ENCODE measurements around the gene NCOA6. TPM values are rescaled to one million over a fixed set of nuclear protein-coding genes. Genes with fewer than 3 reads are reported as not detected.
"Not testable (repeated sequence)": the region's sequence is repeated elsewhere in the genome, so short reads cannot be mapped to it uniquely, and the experiment has no call there.

The NCOA6 gene
- total RNA-seq, 1 experiment from 2014 or later, result 9.8 TPM

- intact Hi-C loops (cut with micrococcal nuclease), result no loop called here
- Histone ChIP-seq H3K4me2 (ENCODE audit: low read length) (no peak overlapping the region), H3K79me2 (ENCODE audit: low read length) (no peaks in the 10 kb centered on the region), H3K9me2 (replicated peaks; ENCODE audit: low read length) (no peaks in the 10 kb centered on the region), H3K27me3 (ENCODE audit: low read length) (no peaks in the 10 kb centered on the region), H3K36me3 (ENCODE audit: low read depth, low read length) (peaks cover 18% of the 10 kb centered on the region), H3F3A (ENCODE audit: low read length, unreplicated experiment) (no peaks in the 10 kb centered on the region), H3K9me3 (ENCODE audit: low read length) (no peaks in the 10 kb centered on the region), H3K27ac (ENCODE audit: low read length) (no peak overlapping the region), H4K20me1 (ENCODE audit: low read length) (no peaks in the 10 kb centered on the region), H3K4me1 (ENCODE audit: insufficient read depth, low read length) (0 out of 2 replicates have a peak, but pooled peaks cover 2% of the 10 kb centered on the region), H2AFZ (ENCODE audit: low read length) (no peak overlapping the region), H3K9ac (ENCODE audit: low read length) (no peak overlapping the region), H3K4me3 (ENCODE audit: low read length) (no peak overlapping the region)
- no peak for DNase-seq
- CTCF ChIA-PET, result no interaction called here
- no peak for ATAC-seq
- no TSS peak for BruUV-seq (replicated peaks)
- TF ChIP-seq EZH2 (IDR thresholded peaks at IDR 0.05; ENCODE audit: low read length, unreplicated experiment), result no peak
- TF ChIP-seq EZH2phosphoT487 (IDR thresholded peaks at IDR 0.05; ENCODE audit: borderline replicate concordance, low read length), result no peak
- no peak for TF ChIP-seq CTCF (conservative IDR thresholded peaks at IDR 0.05; ENCODE audit: low read depth, low read length)
- POLR2A ChIA-PET (ENCODE audit: unreplicated experiment), result no interaction called here
Measured at GRCh38 chr20:34720266-34720665, 105.2 kb downstream of the NCOA6 start.

- intact Hi-C loops (cut with micrococcal nuclease); H3K9me3 ChIP-seq (ENCODE audit: low read length); BruUV-seq (replicated peaks); ATAC-seq; H3F3A ChIP-seq (ENCODE audit: low read length, unreplicated experiment); DNase-seq; H2AFZ ChIP-seq (ENCODE audit: low read length); CTCF ChIA-PET; H3K27me3 ChIP-seq (ENCODE audit: low read length); POLR2A ChIA-PET (ENCODE audit: unreplicated experiment); H3K79me2 ChIP-seq (ENCODE audit: low read length); H3K27ac ChIP-seq (ENCODE audit: low read length); H4K20me1 ChIP-seq (ENCODE audit: low read length); H3K9ac ChIP-seq (ENCODE audit: low read length); H3K4me3 ChIP-seq (ENCODE audit: low read length); H3K9me2 ChIP-seq (replicated peaks; ENCODE audit: low read length); H3K4me2 ChIP-seq (ENCODE audit: low read length): not testable (repeated sequence)
- Histone ChIP-seq H3K36me3 (ENCODE audit: low read depth, low read length) (peaks cover 20% of the 10 kb centered on the region), H3K4me1 (ENCODE audit: insufficient read depth, low read length) (peaks cover 10% of the 10 kb centered on the region)
Measured at GRCh38 chr20:34719242-34720017, 106.0 kb downstream of the NCOA6 start.

- no peaks in the 10 kb centered on the region; the same call in 1 of the 2 replicates for H4K20me1 ChIP-seq (ENCODE audit: low read length)
- DNase-seq, result no peak
- no peak overlapping the region for H3K9ac ChIP-seq (ENCODE audit: low read length)
- H3K27ac ChIP-seq (ENCODE audit: low read length), result no peak overlapping the region
- no peak overlapping the region for H3K4me3 ChIP-seq (ENCODE audit: low read length)
- intact Hi-C loops (cut with micrococcal nuclease), result no loop called here
- no peak overlapping the region for H3K4me2 ChIP-seq (ENCODE audit: low read length)
- H3F3A ChIP-seq (ENCODE audit: low read length, unreplicated experiment), result no peaks in the 10 kb centered on the region
- TF ChIP-seq CTCF (conservative IDR thresholded peaks at IDR 0.05; ENCODE audit: low read depth, low read length), result no peak
- no peak for TF ChIP-seq EZH2phosphoT487 (IDR thresholded peaks at IDR 0.05; ENCODE audit: borderline replicate concordance, low read length)
- peaks cover 28% of the 10 kb centered on the region for H3K4me1 ChIP-seq (ENCODE audit: insufficient read depth, low read length)
- ATAC-seq, result no peak
- no peaks in the 10 kb centered on the region for H3K27me3 ChIP-seq (ENCODE audit: low read length)
- POLR2A ChIA-PET (ENCODE audit: unreplicated experiment), result no interaction called here
- no peaks in the 10 kb centered on the region for H3K79me2 ChIP-seq (ENCODE audit: low read length)
- peaks cover 12% of the 10 kb centered on the region; the same call in 1 of the 2 replicates for H3K36me3 ChIP-seq (ENCODE audit: low read depth, low read length)
- no peaks in the 10 kb centered on the region for H3K9me2 ChIP-seq (replicated peaks; ENCODE audit: low read length)
- no peak overlapping the region for H2AFZ ChIP-seq (ENCODE audit: low read length)
- BruUV-seq (replicated peaks), result no TSS peak
- CTCF ChIA-PET, result no interaction called here
- no peaks in the 10 kb centered on the region for H3K9me3 ChIP-seq (ENCODE audit: low read length)
Measured at GRCh38 chr20:34717230-34718095, 108.0 kb downstream of the NCOA6 start.

Data from PC-3 (cell line).